Kidney glomerular epithelial cell (primary cell): ENCODE results near the gene RPL3.

Experiments used
- DNase-seq: peaks from one replicate; lab custom pipeline; 2025; lab: John Stamatoyannopoulos, UW

The RPL3 gene

GRCh38 chr22:39282645-39283321 lies 36.6 kb downstream of the RPL3 start:
- no peak for DNase-seq

DNA sequence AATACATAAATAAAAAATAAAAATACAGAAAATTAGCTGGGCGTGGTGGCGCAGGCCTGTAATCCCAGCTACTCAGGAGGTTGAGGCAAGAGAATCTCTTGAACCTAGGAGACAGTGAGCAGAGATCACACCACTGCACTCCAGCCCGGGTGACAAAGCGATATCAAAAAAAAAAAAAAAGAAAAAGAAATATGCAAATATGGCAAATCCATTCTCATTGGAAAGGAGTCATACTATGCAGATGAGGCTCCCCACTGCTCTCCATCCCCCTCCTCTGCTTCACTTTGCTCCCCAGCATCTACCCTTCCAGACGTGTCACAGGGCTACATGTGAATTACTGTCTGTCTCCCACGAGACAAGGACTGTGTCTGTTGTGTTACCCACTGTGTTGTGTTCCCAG lies 38.3 kb downstream of the RPL3 start:
- DNase-seq: no peak

DNA sequence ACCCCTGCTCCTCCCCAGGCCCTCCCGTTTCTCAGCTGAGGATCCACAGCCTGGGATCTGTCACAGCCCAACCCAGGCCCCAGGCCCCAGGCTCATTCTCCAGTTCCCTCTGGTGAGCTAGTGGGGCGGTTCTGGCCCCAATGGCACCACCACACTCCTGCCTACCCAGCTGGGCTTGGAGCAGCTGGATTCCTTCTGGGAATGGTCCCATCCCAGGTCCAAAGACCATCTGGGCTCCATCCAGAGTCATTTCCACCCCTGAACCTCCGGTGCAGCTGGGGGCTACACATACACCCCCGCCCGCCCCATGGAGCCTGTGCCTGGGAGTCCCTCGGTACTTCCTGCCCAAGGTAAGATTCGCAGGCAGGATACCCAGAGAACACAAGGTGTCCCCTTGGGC lies 39.2 kb downstream of the RPL3 start:
- no peak for DNase-seq

- no peak for DNase-seq
Observed at GRCh38 chr22:39279170-39279850, 40.1 kb downstream of the RPL3 start.

GRCh38 chr22:39278040-39278439 lies 41.4 kb downstream of the RPL3 start:
- no peak for DNase-seq

- DNase-seq: no peak
Observed at GRCh38 chr22:39277142-39277607, 42.2 kb downstream of the RPL3 start.

- no peak for DNase-seq
Observed at GRCh38 chr22:39276440-39277141, 42.8 kb downstream of the RPL3 start.

GRCh38 chr22:39275814-39276439 lies 43.5 kb downstream of the RPL3 start:
- no peak for DNase-seq

DNA sequence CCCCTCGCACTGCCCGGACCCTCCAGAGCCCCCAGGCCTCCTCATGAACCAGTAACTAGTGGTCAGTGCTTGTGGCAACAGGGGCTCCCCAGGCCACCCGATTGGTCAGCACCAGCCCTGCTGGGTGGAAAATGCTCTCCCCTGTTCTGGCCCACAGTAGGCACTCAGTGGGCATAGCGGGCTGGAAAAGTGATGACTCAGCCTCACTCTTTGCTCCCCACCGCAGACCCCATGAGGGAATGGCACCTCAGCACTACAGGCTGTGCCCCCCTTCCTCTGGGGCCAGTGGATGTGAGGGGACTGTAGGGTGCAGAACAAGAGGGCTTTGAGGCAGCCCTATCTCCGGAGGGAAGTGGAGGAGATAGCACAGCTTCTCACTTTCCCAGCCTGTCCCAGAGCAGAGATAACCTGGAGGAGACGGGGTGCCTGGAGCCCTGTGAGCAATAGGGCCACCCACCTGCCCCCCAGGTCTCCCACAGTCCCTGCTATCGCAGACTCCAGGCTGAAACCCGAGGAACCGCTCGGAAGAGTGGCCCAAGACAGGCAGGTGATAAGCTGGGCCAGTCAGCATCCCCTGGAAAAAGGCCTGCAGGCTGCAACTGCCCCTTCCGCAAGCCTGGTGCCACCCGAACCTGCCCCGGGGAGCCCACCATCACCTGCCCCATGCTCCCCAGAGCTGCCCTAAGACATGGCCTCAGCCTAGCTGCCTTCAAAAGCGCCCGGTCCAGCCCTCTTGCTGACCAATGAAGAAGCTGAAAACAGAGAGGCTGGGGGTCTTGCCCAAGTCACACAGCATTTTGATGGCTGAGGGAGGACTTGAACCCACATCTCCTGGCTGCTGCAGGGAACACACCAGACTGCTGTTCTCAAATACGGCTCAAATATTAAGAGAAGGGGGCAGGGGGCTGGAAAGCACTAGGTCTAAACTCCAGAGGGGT lies 45.2 kb downstream of the RPL3 start:
- no peak for DNase-seq

GRCh38 chr22:39270792-39271191 lies 48.6 kb downstream of the RPL3 start:
- DNase-seq: no peak

- no peak for DNase-seq
Observed at GRCh38 chr22:39270280-39270679, 49.1 kb downstream of the RPL3 start.

DNA sequence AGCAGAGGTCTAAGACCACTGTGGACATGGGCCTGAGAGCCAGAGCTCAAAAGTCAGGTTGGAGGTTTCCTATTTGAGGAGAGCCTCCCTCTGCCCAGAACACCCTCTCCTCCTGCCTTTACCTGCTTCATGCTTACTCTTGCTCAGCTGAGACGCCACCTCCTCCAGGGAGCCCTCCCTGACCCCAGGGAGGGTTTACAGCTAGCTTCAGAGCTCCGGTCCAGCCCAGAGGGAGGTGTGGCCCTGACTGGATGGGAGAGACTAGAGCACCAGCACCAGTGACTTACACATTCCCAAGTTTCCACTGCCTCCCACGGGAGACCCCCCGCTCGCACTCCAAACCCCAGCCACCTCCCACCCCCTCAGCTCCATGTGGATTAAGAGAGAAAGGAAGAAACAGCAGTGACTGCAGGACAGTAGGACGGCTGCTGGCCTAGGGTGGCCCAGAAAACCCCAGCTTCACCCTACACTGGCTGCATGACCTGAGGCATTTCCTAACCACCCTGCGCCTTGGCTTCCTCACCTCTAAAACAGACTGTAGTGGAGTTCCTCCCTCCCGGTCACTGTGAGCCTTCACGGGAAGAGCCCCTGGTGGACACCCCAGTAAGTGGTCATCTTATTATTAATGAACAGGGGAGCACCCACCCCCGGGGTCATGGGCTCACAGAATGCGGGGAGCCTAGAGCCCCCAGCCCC lies 50.2 kb downstream of the RPL3 start:
- DNase-seq: no peak

- DNase-seq: no peak
Observed at GRCh38 chr22:39268645-39269044, 50.8 kb downstream of the RPL3 start.

GRCh38 chr22:39267974-39268373 lies 51.4 kb downstream of the RPL3 start:
- peak; percentile 45 for DNase-seq

- no peak for DNase-seq
Observed at GRCh38 chr22:39266398-39267030, 52.9 kb downstream of the RPL3 start.

DNA sequence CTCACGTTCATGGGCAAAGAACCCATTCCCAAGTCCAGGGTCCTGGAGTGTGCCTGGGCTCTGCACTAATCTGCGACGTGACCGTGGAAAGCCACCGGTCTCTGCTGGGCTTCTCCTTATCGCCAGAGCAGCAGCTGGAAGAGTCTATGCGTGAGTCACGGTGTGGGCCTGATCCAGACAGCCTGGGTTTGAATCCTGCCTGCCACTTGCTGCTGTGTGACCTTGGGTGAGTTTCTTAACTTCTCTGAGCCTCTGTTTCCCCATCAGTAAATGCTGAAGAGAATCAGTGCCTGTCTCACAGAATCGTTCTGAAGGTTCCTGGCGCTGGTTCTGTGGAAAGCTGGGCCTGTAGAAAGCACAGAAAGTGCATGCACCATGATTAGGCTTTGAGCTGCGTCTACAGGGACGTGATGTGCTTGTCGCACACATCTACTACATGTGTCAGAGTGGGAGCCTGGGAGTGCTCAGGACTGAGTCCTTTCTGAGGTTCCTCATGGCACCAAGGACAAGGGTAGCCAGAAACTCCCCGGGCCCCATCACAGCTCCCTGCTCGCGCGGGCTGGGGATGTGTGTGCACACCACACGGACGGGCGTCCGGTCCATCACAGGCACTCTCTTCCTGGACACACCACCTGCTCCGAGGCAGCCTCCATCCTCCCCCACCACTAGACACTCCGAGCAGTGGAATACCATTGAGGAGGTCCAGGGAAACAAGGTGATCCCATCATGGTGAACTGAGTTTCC lies 54.1 kb downstream of the RPL3 start:
- no peak for DNase-seq

GRCh38 chr22:39264349-39265038 lies 54.9 kb downstream of the RPL3 start:
- DNase-seq: no peak

DNA sequence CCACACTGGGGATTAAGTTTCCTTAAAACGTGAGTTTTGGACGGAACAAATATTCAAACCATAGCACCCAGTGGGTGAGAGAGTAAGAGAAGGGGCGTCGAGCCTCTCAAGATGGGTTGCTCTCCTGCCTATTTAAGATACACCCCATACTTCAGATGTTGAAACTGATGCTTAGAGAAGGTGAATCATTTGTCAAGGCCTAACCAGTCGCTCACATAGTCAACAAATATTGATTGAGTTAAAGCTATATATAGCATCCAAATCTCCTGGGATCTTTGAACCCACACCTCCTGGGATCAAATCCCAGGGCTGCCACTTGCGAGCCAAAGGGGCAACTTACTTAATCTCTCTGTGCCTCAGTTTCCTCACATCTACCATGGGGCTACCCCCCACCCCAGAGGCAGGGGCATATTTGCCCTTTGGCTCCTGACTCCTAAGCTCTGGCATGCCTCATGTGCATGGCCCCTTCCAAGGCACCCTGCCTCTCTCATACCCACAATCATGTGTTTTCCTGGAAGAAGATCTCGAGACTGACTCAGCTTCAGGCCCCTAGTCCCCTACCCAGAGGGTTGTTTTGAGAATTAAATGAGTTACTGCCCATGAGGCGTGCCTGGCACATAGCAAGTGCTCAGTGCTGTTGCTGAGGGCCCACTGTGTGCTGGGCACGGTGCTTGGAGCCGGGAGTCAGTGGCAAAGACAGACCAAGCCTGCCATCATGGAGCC lies 55.6 kb downstream of the RPL3 start:
- DNase-seq: no peak
